Small intestine (tissue), 7 donors: ENCODE measurements around the gene MIEF1. TPM values are rescaled to one million over a fixed set of nuclear protein-coding genes. Genes with fewer than 3 reads are reported as not detected.
A peak's percentile ranks its signal among the peaks of the same experiment; 100 is the strongest.
"Not testable (repeated sequence)": the region's sequence is repeated elsewhere in the genome, so short reads cannot be mapped to it uniquely, and the experiment has no call there.

Experiments used
- DNase-seq, 2 donors: peaks; one replicate each; pipeline versions ENCODE4 v3.0.0 to v3.0.0-alpha.2; 2013
- FAIRE-seq: peaks from 2 replicates; lab custom pipeline; 2012; peaks lifted over from hg19 to GRCh38; lab: Jason Lieb, UNC
- H3K27ac ChIP-seq, 3 donors: one replicate each; pipeline ENCODE4 v1.5.1; 2013; ENCODE audit warnings: low read length in 2 of 3, mild to moderate bottlenecking in 2 of 3, control low read depth in 1 of 3, inconsistent platforms in 1 of 3, low read depth in 1 of 3, moderate library complexity in 1 of 3
- H3K27me3 ChIP-seq, 3 donors: one replicate each; pipeline ENCODE4 v1.6.1; 2013; ENCODE audit warnings: low read length in 3 of 3, inconsistent platforms in 1 of 3; ENCODE audit not compliant: control insufficient read depth in 3 of 3, insufficient read depth in 3 of 3
- H3K36me3 ChIP-seq, 3 donors: one replicate each; pipeline ENCODE4 v1.6.1; 2013; ENCODE audit warnings: low read length in 3 of 3, inconsistent platforms in 1 of 3, low read depth in 1 of 3, mild to moderate bottlenecking in 1 of 3, moderate library complexity in 1 of 3; ENCODE audit not compliant: control insufficient read depth in 3 of 3, insufficient read depth in 2 of 3
- H3K4me1 ChIP-seq, 3 donors: one replicate each; pipeline ENCODE4 v1.6.1; 2013; ENCODE audit warnings: low read length in 2 of 3, inconsistent platforms in 1 of 3, low read depth in 1 of 3, mild to moderate bottlenecking in 1 of 3, moderate library complexity in 1 of 3; ENCODE audit not compliant: control insufficient read depth in 3 of 3, insufficient read depth in 2 of 3
- H3K4me3 ChIP-seq, 3 donors: one replicate each; pipeline ENCODE4 v1.5.1; 2013; ENCODE audit warnings: low read length in 3 of 3, control low read depth in 1 of 3, inconsistent platforms in 1 of 3, low read depth in 1 of 3, mild to moderate bottlenecking in 1 of 3, moderate library complexity in 1 of 3
- H3K9me3 ChIP-seq, 2 donors: one replicate each; pipeline ENCODE4 v1.6.1; 2013; ENCODE audit warnings: low read depth in 1 of 2, low read length in 1 of 2; ENCODE audit not compliant: control insufficient read depth in 2 of 2, insufficient read depth in 1 of 2
- whole genome bisulfite sequencing, 3 donors: extraction: QIAGEN DNeasy Blood & Tissue Kit; methylation state at CpG; one replicate each; pipeline ENCODE4 v1.1.7; 2013; 5-methylcytosine and 5-hydroxymethylcytosine counted together
- polyA plus RNA-seq, 4 donors: library from polyadenylated mRNA; stranded (reverse) in 3 of 4; unstranded in 1 of 4; fragments of 200-250 nt in 3 of 4; fragments of 120-200 nt in 1 of 4; gene quantifications; one replicate each; pipeline versions ENCODE4 v1.2.1 to v1.2.3, GENCODE V29; 2013
- donor health status: healthy with polysubstance abuse.
- donor health status: control.
- donor health status: control.
- donor health status: Bipolar disorder and iron deficiency.
- donor health status: healthy.

MIEF1 gene
- polyA plus RNA-seq, 4 donors = 12.2 to 37.5 (median 18.7) TPM

GRCh38 chr22:39522091-39522490 lies 20.0 kb downstream of the MIEF1 start:
- H3K27me3 ChIP-seq, H3K9me3 ChIP-seq, FAIRE-seq, H3K27ac ChIP-seq, DNase-seq: not testable (repeated sequence)
- Histone ChIP-seq H3K4me1 (peaks cover 0 to 42% (median 0%) of the 10 kb centered on the region in 3 donors), H3K4me3 (peak overlapping the region in 2 of 3 donors; percentile 98 to 100), H3K36me3 (peaks cover 11 to 70% (median 14%) of the 10 kb centered on the region in 3 donors)
- WGBS, 3 donors = 6 to 12% (median 8%) methylated on average over 3 to 5 of the region's 5 CpGs

- Histone ChIP-seq H3K4me3 (peak overlapping the region in 2 of 3 donors; percentile 98 to 100), H3K36me3 (peaks cover 11 to 69% (median 14%) of the 10 kb centered on the region in 3 donors), H3K27ac (peak overlapping the region; percentile 22 to 64 (median 27)), H3K4me1 (peaks cover 0 to 49% (median 0%) of the 10 kb centered on the region in 3 donors), H3K27me3 (no peaks in the 10 kb centered on the region), H3K9me3 (no peaks in the 10 kb centered on the region)
- FAIRE-seq (no peak), DNase-seq (peak; percentile 52 to 62)
- 4 to 14% (median 9%) methylated on average over 14 of the region's 14 CpGs for WGBS, 3 donors
These were observed 20.6 kb downstream of the MIEF1 start for GRCh38 chr22:39522567-39523300.

GRCh38 chr22:39524089-39524752 lies 22.1 kb downstream of the MIEF1 start:
- DNase-seq (no peak), FAIRE-seq (no peak)
- H3K27me3 ChIP-seq = no peaks in the 10 kb centered on the region
- WGBS, 3 donors = 62 to 72% (median 71%) methylated on average over 13 of the region's 13 CpGs
- H3K36me3 ChIP-seq = peaks cover 11 to 83% (median 14%) of the 10 kb centered on the region in 3 donors
- no peak overlapping the region for H3K27ac ChIP-seq
- peaks cover 0 to 50% (median 2%) of the 10 kb centered on the region in 3 donors for H3K4me1 ChIP-seq
- no peaks in the 10 kb centered on the region for H3K9me3 ChIP-seq
- no peak overlapping the region for H3K4me3 ChIP-seq

- FAIRE-seq (no peak), DNase-seq (no peak)
- Histone ChIP-seq H3K9me3 (no peaks in the 10 kb centered on the region), H3K27ac (peak overlapping the region in 1 of 3 donors; percentile 41), H3K4me1 (peaks cover 0 to 56% (median 2%) of the 10 kb centered on the region in 3 donors), H3K4me3 (no peak overlapping the region), H3K36me3 (peaks cover 14 to 90% (median 14%) of the 10 kb centered on the region in 3 donors), H3K27me3 (no peaks in the 10 kb centered on the region)
- 77 to 86% (median 79%) methylated on average over 9 to 10 of the region's 10 CpGs for WGBS, 3 donors
These were observed 22.9 kb downstream of the MIEF1 start for GRCh38 chr22:39524753-39525657.

- H3K27me3 ChIP-seq = no peaks in the 10 kb centered on the region
- no peak overlapping the region for H3K4me3 ChIP-seq
- peaks cover 0 to 58% (median 2%) of the 10 kb centered on the region in 3 donors for H3K4me1 ChIP-seq
- H3K9me3 ChIP-seq = no peaks in the 10 kb centered on the region
- peak overlapping the region in 1 of 3 donors; percentile 41 for H3K27ac ChIP-seq
- H3K36me3 ChIP-seq = peaks cover 14 to 95% (median 14%) of the 10 kb centered on the region in 3 donors
- FAIRE-seq (no peak), DNase-seq (no peak)
- 75 to 94% (median 89%) methylated on average over 4 of the region's 4 CpGs for WGBS, 3 donors
These were observed 23.5 kb downstream of the MIEF1 start for GRCh38 chr22:39525658-39525975.

- DNase-seq (no peak), FAIRE-seq (no peak)
- H3K27me3 ChIP-seq = no peaks in the 10 kb centered on the region
- peak overlapping the region in 2 of 3 donors; percentile 39 to 41 for H3K27ac ChIP-seq
- 72 to 84% (median 77%) methylated on average over 4 of the region's 4 CpGs for WGBS, 3 donors
- no peaks in the 10 kb centered on the region for H3K9me3 ChIP-seq
- peaks cover 10 to 91% (median 11%) of the 10 kb centered on the region in 3 donors for H3K36me3 ChIP-seq
- peaks cover 2 to 64% (median 3%) of the 10 kb centered on the region in 3 donors for H3K4me1 ChIP-seq
- H3K4me3 ChIP-seq = no peak overlapping the region
These were observed 24.7 kb downstream of the MIEF1 start for GRCh38 chr22:39526736-39527171.

- H3K9me3 ChIP-seq = no peaks in the 10 kb centered on the region
- peak; percentile 79 to 86 for DNase-seq
- H3K27me3 ChIP-seq = no peaks in the 10 kb centered on the region
- H3K27ac ChIP-seq = peak overlapping the region; percentile 27 to 50 (median 33)
- H3K36me3 ChIP-seq = peaks cover 9 to 84% (median 10%) of the 10 kb centered on the region in 3 donors
- no peak overlapping the region for H3K4me3 ChIP-seq
- WGBS, 3 donors = 24 to 50% (median 35%) methylated on average over 6 of the region's 6 CpGs
- peaks cover 2 to 61% (median 3%) of the 10 kb centered on the region in 3 donors for H3K4me1 ChIP-seq
- no peak for FAIRE-seq
These were observed 25.4 kb downstream of the MIEF1 start for GRCh38 chr22:39527481-39527961.
